Right atrium auricular region (tissue), 2 donors: ENCODE results near the gene AKR7A2. TPM values are rescaled to one million over a fixed set of nuclear protein-coding genes. Genes with fewer than 3 reads are reported as not detected.

Experiments used
- DNase-seq: peaks from one replicate; pipeline ENCODE4 v3.0.0-alpha.2; 2019; ENCODE audit warnings: low spot score
- H3K27ac ChIP-seq, 2 donors: fragments of 200-600 bp; sonication (generic); 1 replicate in 1 of 2; 2 replicates in 1 of 2; pipeline ENCODE4 v1.5.1; 2016 to 2019
- H3K27me3 ChIP-seq, 2 donors: fragments of 200-600 bp; sonication (generic); one replicate each; pipeline versions ENCODE4 v1.5.1 to v1.6.0; 2017 to 2019
- H3K36me3 ChIP-seq: fragments of 200-600 bp; sonication (generic); one replicate; pipeline ENCODE4 v1.5.1; 2016
- H3K4me1 ChIP-seq, 2 donors: fragments of 200-600 bp; sonication (generic); one replicate each; pipeline versions ENCODE4 v1.5.1 to v1.6.0; 2017 to 2019
- H3K4me3 ChIP-seq, 2 donors: fragments of 200-600 bp; sonication (generic); 1 replicate in 1 of 2; 2 replicates in 1 of 2; pipeline ENCODE4 v1.5.1; 2017 to 2019; ENCODE audit warnings: mild to moderate bottlenecking in 1 of 2, moderate library complexity in 1 of 2
- H3K9me3 ChIP-seq, 2 donors: fragments of 200-600 bp; sonication (generic); one replicate each; pipeline ENCODE4 v1.5.1; 2019
- CTCF ChIP-seq, 2 donors: fragments of 200-600 bp; sonication (generic); IDR thresholded peaks; one replicate each; pipeline ENCODE4 v1.5.1; 2019; ENCODE audit warnings: antibody characterized with exemption in 2 of 2
- total RNA-seq, 2 donors: library from RNA; depleted of rRNA; stranded (reverse); fragments of >200 nt; gene quantifications; one replicate each; pipeline ENCODE4 v1.1.0, GENCODE V29; 2016

Gene AKR7A2
- total RNA-seq, 2 donors from 2014 or later: 51.1 to 69.3 TPM

GRCh38 chr1:19338323-19338762, 26.4 kb upstream of the AKR7A2 start:
- DNase-seq: no peak
- H3K27me3 ChIP-seq: no peaks in the 10 kb centered on the region
- TF ChIP-seq CTCF (IDR thresholded peaks at IDR 0.05): peak in 1 of 2 donors; percentile 14
- H3K4me1 ChIP-seq: peaks cover 0 to 16% of the 10 kb centered on the region in 2 donors
- H3K4me3 ChIP-seq: no peak overlapping the region
- H3K27ac ChIP-seq: no peak overlapping the region
- H3K9me3 ChIP-seq: no peaks in the 10 kb centered on the region
- peaks cover 46% of the 10 kb centered on the region for H3K36me3 ChIP-seq

GRCh38 chr1:19337289-19337688, 25.3 kb upstream of the AKR7A2 start:
- no peaks in the 10 kb centered on the region for H3K27me3 ChIP-seq
- H3K27ac ChIP-seq: no peak overlapping the region
- H3K4me1 ChIP-seq: peaks cover 0 to 12% of the 10 kb centered on the region in 2 donors
- no peak for DNase-seq
- no peaks in the 10 kb centered on the region for H3K9me3 ChIP-seq
- H3K36me3 ChIP-seq: peaks cover 36% of the 10 kb centered on the region
- no peak for TF ChIP-seq CTCF (IDR thresholded peaks at IDR 0.05)
- no peak overlapping the region for H3K4me3 ChIP-seq

- H3K27me3 ChIP-seq: no peaks in the 10 kb centered on the region
- no peaks in the 10 kb centered on the region for H3K9me3 ChIP-seq
- DNase-seq: no peak
- no peak overlapping the region for H3K27ac ChIP-seq
- no peak overlapping the region for H3K4me3 ChIP-seq
- peaks cover 0 to 5% of the 10 kb centered on the region in 2 donors for H3K4me1 ChIP-seq
- no peak for TF ChIP-seq CTCF (IDR thresholded peaks at IDR 0.05)
- H3K36me3 ChIP-seq: peaks cover 34% of the 10 kb centered on the region
Measured at GRCh38 chr1:19336543-19336942, 24.6 kb upstream of the AKR7A2 start.

GRCh38 chr1:19333587-19334354, 21.8 kb upstream of the AKR7A2 start:
- no peaks in the 10 kb centered on the region for H3K4me1 ChIP-seq
- H3K36me3 ChIP-seq: peaks cover 16% of the 10 kb centered on the region
- H3K27me3 ChIP-seq: no peaks in the 10 kb centered on the region
- no peak overlapping the region for H3K4me3 ChIP-seq
- DNase-seq: no peak
- no peak for TF ChIP-seq CTCF (IDR thresholded peaks at IDR 0.05)
- no peak overlapping the region for H3K27ac ChIP-seq
- no peaks in the 10 kb centered on the region for H3K9me3 ChIP-seq

GRCh38 chr1:19332832-19333231, 20.9 kb upstream of the AKR7A2 start:
- Histone ChIP-seq H3K9me3 (no peaks in the 10 kb centered on the region), H3K27ac (no peak overlapping the region), H3K27me3 (no peaks in the 10 kb centered on the region), H3K4me3 (no peak overlapping the region), H3K36me3 (peaks cover 16% of the 10 kb centered on the region), H3K4me1 (no peaks in the 10 kb centered on the region)
- DNase-seq: no peak
- no peak for TF ChIP-seq CTCF (IDR thresholded peaks at IDR 0.05)
